ENCODE measurements around the gene HSD17B4. TPM values are rescaled to one million over a fixed set of nuclear protein-coding genes. Genes with fewer than 3 reads are reported as not detected.
"Not testable (repeated sequence)": the region's sequence is repeated elsewhere in the genome, so short reads cannot be mapped to it uniquely, and the experiment has no call there.

HSD17B4 gene
- total RNA-seq, 4 donors from 2014 or later: 159 to 288 (median 224) TPM

DNA sequence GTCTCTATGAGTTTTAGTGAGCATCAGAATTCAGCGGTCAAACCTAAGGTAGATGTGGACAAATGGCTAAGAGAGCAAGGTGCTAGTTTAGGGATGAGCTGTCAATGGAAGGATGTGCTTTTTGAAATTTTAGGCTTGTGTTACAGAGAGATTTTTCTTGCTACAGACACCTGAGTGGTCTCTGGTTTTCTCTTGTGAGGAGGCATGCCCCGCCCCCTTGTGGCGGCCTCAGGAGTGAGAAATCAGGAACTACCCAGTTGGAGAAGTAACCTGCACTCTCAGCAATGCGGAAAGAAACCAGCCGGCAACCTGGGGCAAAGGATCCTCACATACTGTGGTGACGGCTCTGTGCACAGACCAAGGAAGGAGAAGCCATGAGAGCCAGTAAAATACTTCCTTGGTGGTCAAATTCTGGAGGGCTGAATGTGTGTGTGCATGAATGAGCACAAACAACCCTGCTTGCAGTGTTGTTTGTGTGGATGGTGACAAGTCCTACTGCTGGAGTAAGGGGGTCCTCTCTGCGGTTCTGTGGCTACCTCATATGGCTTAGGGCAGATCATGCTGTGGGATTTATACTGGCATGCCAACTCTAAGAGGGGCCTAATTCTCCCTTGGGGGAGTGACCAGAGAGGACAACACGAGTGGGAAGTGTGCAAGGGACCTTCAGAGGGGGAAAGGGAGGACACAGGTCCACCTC lies 16.7 kb upstream of the HSD17B4 start:
- no peaks in the 10 kb centered on the region for H3K27me3 ChIP-seq
- H3K4me1 ChIP-seq: peaks cover 0 to 7% (median 2%) of the 10 kb centered on the region in 4 donors
- DNase-seq: peak; percentile 60 to 94 (median 93)
- no peak overlapping the region for H3K4me3 ChIP-seq
- H3K9me3 ChIP-seq: peaks cover 0 to 7% (median 0%) of the 10 kb centered on the region in 4 donors
- no peak overlapping the region for H3K27ac ChIP-seq
- TF ChIP-seq POLR2A (IDR thresholded peaks at IDR 0.05): no peak
- TF ChIP-seq, protein P1, sequence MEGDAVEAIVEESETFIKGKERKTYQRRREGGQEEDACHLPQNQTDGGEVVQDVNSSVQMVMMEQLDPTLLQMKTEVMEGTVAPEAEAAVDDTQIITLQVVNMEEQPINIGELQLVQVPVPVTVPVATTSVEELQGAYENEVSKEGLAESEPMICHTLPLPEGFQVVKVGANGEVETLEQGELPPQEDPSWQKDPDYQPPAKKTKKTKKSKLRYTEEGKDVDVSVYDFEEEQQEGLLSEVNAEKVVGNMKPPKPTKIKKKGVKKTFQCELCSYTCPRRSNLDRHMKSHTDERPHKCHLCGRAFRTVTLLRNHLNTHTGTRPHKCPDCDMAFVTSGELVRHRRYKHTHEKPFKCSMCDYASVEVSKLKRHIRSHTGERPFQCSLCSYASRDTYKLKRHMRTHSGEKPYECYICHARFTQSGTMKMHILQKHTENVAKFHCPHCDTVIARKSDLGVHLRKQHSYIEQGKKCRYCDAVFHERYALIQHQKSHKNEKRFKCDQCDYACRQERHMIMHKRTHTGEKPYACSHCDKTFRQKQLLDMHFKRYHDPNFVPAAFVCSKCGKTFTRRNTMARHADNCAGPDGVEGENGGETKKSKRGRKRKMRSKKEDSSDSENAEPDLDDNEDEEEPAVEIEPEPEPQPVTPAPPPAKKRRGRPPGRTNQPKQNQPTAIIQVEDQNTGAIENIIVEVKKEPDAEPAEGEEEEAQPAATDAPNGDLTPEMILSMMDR (IDR thresholded peaks at IDR 0.05): peak; percentile 27 to 72 (median 42)
- no peaks in the 10 kb centered on the region for H3K36me3 ChIP-seq

DNA sequence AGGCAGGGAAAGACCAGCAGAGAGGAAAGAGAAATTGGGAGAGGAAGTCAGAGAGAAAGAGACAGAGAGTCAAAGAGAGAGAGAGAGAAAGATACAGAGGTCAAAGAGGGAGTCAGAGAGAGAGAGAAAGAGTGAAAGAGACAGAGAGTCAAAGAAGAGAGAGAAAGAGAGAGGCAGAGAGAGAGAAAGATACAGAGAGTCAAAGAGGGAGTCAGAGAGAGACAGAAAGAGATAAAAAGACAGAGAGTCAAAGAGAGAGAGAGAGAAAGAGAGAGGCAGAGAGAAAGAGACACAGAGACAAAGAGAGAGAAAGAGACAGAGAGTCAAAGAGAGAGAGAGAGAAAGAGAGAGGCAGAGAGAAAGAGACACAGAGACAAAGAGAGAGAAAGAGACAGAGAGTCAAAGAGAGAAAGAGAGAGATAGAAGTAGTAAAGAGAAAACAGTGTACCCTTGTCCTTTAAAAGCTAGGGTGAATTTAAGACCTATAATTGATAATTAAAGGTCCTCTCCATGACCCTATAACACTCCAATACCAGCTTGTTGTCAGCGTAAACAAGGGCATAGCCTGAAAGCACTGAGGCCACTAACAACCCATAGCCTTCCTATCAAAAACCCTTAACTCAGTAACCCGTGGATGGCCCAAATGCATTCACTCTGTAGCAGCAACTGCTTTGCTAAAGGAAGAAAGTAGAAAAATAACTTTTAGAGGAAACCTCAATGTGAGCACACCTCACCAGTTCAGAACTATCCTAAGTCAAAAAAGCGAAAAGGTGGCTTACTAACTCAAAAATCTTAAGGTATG lies 14.3 kb upstream of the HSD17B4 start:
- not testable (repeated sequence) for H3K36me3 ChIP-seq, H3K4me3 ChIP-seq, DNase-seq, H3K9me3 ChIP-seq, H3K27me3 ChIP-seq, H3K4me1 ChIP-seq, H3K27ac ChIP-seq

DNA sequence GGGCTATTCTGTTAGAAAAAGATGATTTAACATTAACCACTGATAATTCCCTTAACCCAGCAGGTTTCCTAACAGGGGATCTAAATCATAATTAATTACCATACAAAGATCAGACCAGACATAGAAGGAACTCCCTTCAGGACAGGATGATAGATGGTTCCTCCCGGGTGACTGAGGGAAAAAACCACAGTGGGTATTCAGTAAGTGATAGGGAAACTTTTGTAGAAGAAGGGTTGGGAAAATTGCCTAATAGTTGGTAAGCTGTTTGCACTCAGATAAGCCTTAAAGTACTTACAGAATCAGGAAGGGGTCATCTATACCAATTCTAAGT lies 13.7 kb upstream of the HSD17B4 start:
- not testable (repeated sequence) for DNase-seq, H3K27me3 ChIP-seq, H3K4me1 ChIP-seq, H3K4me3 ChIP-seq, H3K36me3 ChIP-seq, H3K9me3 ChIP-seq
- peak overlapping the region in 2 of 4 donors; percentile 45 to 46 for H3K27ac ChIP-seq

DNA sequence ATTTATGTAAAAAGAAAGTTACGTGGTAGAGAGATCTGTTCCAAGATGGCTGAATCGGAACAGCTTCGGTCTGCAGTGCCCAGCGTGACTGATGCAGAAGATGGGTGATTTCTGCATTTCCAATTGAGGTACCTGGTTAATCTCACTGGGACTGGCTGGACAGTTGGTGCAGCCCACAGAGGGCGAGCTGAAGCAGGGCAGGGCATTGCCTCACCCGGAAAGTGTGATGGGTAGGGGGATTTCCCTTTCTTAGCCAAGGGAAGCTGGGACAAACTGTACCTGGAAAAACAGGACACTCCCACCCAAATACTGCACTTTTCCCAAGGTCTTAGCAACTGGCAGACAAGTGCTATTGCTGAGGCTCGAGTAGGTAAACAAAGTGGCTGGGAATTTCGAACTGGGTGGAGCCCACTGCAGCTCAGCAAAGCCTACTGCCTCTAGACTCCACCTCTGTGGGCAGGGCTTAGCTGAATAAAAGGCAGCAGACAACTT lies 13.1 kb upstream of the HSD17B4 start:
- Histone ChIP-seq H3K27ac (peak overlapping the region in 2 of 4 donors; percentile 45 to 46), H3K4me3 (peak overlapping the region in 2 of 4 donors; percentile 37 to 43), H3K9me3 (peaks cover 0 to 7% (median 0%) of the 10 kb centered on the region in 4 donors), H3K27me3 (no peaks in the 10 kb centered on the region), H3K36me3 (no peaks in the 10 kb centered on the region), H3K4me1 (peaks cover 0 to 7% (median 2%) of the 10 kb centered on the region in 4 donors)
- no peak for TF ChIP-seq POLR2A (IDR thresholded peaks at IDR 0.05)
- TF ChIP-seq, protein P1 (IDR thresholded peaks at IDR 0.05): peak in 1 of 6 experiments; percentile 4
- DNase-seq: peak in 2 of 3 donors; percentile 57 to 71

DNA sequence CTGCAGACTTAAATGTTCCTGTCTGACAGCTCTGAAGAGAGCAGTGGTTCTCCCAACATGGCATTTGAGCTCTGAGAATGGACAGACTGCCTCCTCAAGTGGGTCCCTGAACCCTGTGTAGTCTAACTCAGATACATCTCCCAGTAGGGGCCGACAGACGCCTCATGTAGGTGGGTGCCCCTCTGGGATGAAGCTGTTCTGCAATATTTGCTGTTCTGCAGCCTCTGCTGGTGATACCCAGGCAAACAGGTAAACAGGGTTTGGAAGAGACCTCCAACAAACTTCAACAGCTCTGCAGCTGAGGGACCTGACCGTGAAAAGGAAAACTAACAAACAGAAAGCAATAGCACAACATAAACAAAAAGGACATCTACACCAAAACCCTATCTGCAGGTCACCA lies 12.7 kb upstream of the HSD17B4 start:
- not testable (repeated sequence) for H3K9me3 ChIP-seq, DNase-seq, H3K36me3 ChIP-seq, H3K4me1 ChIP-seq, H3K27me3 ChIP-seq
- peak overlapping the region in 1 of 4 donors; percentile 46 for H3K27ac ChIP-seq
- H3K4me3 ChIP-seq: peak overlapping the region in 2 of 4 donors; percentile 37 to 43

- H3K36me3 ChIP-seq, H3K27me3 ChIP-seq, H3K27ac ChIP-seq, H3K9me3 ChIP-seq, H3K4me1 ChIP-seq, DNase-seq, H3K4me3 ChIP-seq: not testable (repeated sequence)
Measured at GRCh38 chr5:119444643-119445042, 7.7 kb upstream of the HSD17B4 start.

DNA sequence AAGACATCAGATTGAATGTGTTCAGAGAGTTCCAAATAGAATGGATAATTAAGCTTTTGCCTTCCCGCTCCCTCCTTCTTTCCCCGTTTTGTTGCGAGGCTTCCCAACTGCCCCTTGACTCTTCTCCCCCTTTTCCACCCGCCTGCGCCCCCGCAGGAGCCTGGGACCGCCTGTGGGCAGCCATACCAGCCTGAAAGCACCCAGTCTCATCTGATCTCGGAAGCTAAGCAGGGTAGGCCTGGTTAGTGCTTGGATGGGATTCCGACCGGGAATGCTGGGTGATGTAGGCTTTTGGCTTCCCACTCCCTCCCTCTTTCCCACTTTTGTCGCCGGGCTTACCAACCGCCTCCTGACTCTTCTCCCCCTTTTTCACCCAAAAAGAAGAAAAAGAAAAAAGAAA lies 6.8 kb upstream of the HSD17B4 start:
- no peak overlapping the region for H3K27ac ChIP-seq
- TF ChIP-seq, protein P1 (IDR thresholded peaks at IDR 0.05): no peak
- no peak for TF ChIP-seq POLR2A (IDR thresholded peaks at IDR 0.05)
- DNase-seq: no peak
- H3K36me3 ChIP-seq: no peaks in the 10 kb centered on the region
- no peak overlapping the region for H3K4me3 ChIP-seq
- H3K27me3 ChIP-seq: no peaks in the 10 kb centered on the region
- H3K4me1 ChIP-seq: no peaks in the 10 kb centered on the region
- H3K9me3 ChIP-seq: peaks cover 0 to 4% (median 0%) of the 10 kb centered on the region in 4 donors

All from Peyer's patch (tissue), 4 donors.